Measurements from ENCODE around the gene REG4.
A peak's percentile ranks its signal among the peaks of the same experiment; 100 is the strongest.

Gene REG4

GRCh38 chr1:119779869-119780356 lies 31.3 kb downstream of the REG4 start (continued):
- TF ChIP-seq ZNF555 (tag by site-specific recombination; conservative IDR thresholded peaks at IDR 0.05) = no peak
- TF ChIP-seq ZBTB21 (tag by site-specific recombination; IDR thresholded peaks at IDR 0.05) = peak; percentile 91
- TF ChIP-seq GFI1B (tag by site-specific recombination; IDR thresholded peaks at IDR 0.05) = peak; percentile 89
- no peak for TF ChIP-seq ZNF423 (tag by site-specific recombination; IDR thresholded peaks at IDR 0.05)
- peak; percentile 27; the same call in 1 of the 2 replicates for TF ChIP-seq YY2 (tag by site-specific recombination; IDR thresholded peaks at IDR 0.05)
- 0 out of 2 replicates have a peak, but pooled peaks have one; percentile 33 for TF ChIP-seq ZNF600 (tag by site-specific recombination; IDR thresholded peaks at IDR 0.05)
- no peak for TF ChIP-seq ELK4 (IDR thresholded peaks at IDR 0.05; ENCODE audit: borderline replicate concordance, low read depth, low read length)
- peak; percentile 80; the same call in 1 of the 2 replicates for TF ChIP-seq KLF17 (tag by site-specific recombination; IDR thresholded peaks at IDR 0.05)
- TF ChIP-seq ZNF335 (tag by site-specific recombination; conservative IDR thresholded peaks at IDR 0.05) = peak; percentile 52
- TF ChIP-seq ZBTB17 (tag by site-specific recombination; IDR thresholded peaks at IDR 0.05) = peak; percentile 97
- 0 out of 2 replicates have a peak, but pooled peaks have one; percentile 28 for TF ChIP-seq ZNF843 (tag by site-specific recombination; IDR thresholded peaks at IDR 0.05)
- peak; percentile 28; the same call in 1 of the 2 replicates for TF ChIP-seq ATF2 (tag by site-specific recombination; IDR thresholded peaks at IDR 0.05; ENCODE audit: low read depth)
- TF ChIP-seq PRDM1 (tag by site-specific recombination; IDR thresholded peaks at IDR 0.05) = peak; percentile 29; the same call in 1 of the 2 replicates
- TF ChIP-seq SETDB1 (IDR thresholded peaks at IDR 0.05; ENCODE audit: insufficient read length, low read length) = peak; percentile 33
- no peak for TF ChIP-seq ZNF521 (tag by site-specific recombination; IDR thresholded peaks at IDR 0.05)

- no peaks in the 10 kb centered on the region for H3K36me3 ChIP-seq (ENCODE audit: control insufficient read depth in 2 of 2, insufficient read depth in 1 of 2, low read length in 2 of 2)
- no peak overlapping the region for H3K4me3 ChIP-seq (ENCODE audit: low read depth, low read length)
- no peaks in the 10 kb centered on the region for H3K9me3 ChIP-seq (ENCODE audit: control insufficient read depth, insufficient read depth, low read depth, low read length)
- peaks cover 5% of the 10 kb centered on the region for H3K4me1 ChIP-seq (ENCODE audit: control insufficient read depth, insufficient read depth, low read length)
- ChIA-PET CTCF (interaction anchor here (0.7 to 2.2 kb wide), 5 partner anchors 28 to 235 kb away, joined by 3 to 11 read pairs (median 3); no protein-coding TSS in a partner anchor), POLR2A (interaction anchor here (0.8 kb wide), 1 partner anchor 34 kb away, joined by 3 read pairs; no protein-coding TSS in a partner anchor)
- H3K27ac ChIP-seq (ENCODE audit: extremely low read depth, low read depth, low read length) = no peak overlapping the region
- TF ChIP-seq ZNF248 (tag by site-specific recombination; IDR thresholded peaks at IDR 0.05) (no peak), ZNF148 (tag by site-specific recombination; IDR thresholded peaks at IDR 0.05; ENCODE audit: borderline replicate concordance) (no peak), ZBTB8A (tag by site-specific recombination; IDR thresholded peaks at IDR 0.05) (no peak), ZFP69B (tag by site-specific recombination; IDR thresholded peaks at IDR 0.05) (no peak), ZNF596 (tag by site-specific recombination; IDR thresholded peaks at IDR 0.05) (no peak), ZSCAN16 (tag by site-specific recombination; IDR thresholded peaks at IDR 0.05) (no peak), ZNF2 (tag by site-specific recombination; IDR thresholded peaks at IDR 0.05) (no peak), ZBTB49 (tag by site-specific recombination; IDR thresholded peaks at IDR 0.05; ENCODE audit: low read depth) (no peak), ZBTB44 (tag by site-specific recombination; IDR thresholded peaks at IDR 0.05) (no peak), ZNF561 (tag by site-specific recombination; IDR thresholded peaks at IDR 0.05; ENCODE audit: borderline replicate concordance) (no peak)
Measured at GRCh38 chr1:119778886-119779560, 32.2 kb downstream of the REG4 start.

Measured in HEK293 (cell line).